NCI-H146 treated with DMSO at 0.1 percent for 48 hours (cell line): ENCODE measurements around the gene RAB36.

Source experiments
- DNase-seq: peaks from one replicate; lab custom pipeline; 2025; ENCODE audit not compliant: unreplicated experiment; lab: John Stamatoyannopoulos, UW

Gene RAB36

DNA sequence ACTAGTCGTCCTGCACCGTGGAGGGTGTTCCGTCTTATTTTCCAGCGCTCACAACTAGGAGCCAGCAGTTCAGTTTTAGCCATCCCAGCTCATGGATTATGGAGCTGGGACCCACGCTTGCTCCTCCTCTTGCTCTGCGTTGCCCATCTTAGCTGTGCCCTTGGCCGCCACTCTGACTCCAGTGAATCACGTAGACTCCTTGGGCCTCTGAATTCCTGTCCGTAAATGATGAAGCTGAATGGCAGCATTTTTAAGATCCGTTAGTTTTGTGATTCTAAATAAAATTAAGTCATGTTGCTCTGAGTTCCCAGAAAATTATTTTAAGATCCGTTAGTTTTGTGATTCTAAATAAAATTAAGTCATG is 58.8 kb downstream of the RAB36 start:
- DNase-seq, result no peak

DNA sequence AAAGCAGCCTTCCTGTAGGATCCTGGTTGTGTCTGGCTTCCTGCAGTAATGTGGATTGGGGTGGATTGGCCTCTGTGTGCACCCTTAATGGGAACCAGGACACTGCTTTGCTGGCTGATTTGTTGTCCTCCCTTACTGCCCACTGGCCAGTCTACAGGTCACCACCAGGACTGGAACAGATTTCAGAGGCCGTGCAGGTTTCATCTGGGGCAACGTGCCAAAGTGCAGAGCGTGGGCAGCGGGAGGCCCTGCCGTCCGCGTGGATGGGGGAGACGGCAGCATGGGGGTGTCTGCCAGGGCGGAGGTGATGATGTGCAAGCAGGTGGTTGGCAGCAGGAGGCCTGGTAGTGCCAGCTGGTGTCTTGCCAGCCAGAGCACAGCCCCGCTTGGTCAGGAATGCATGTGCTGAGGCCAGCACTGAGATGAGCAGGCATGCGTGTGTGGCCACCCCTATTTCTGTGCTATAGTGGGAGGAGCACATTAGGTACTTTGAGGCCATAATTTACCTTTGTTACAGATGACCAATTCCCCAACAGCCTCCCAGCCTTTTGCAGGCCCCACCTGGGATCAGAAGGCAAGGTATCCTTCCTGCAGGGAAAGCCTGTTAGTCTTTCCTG is 59.4 kb downstream of the RAB36 start:
- no peak for DNase-seq

DNA sequence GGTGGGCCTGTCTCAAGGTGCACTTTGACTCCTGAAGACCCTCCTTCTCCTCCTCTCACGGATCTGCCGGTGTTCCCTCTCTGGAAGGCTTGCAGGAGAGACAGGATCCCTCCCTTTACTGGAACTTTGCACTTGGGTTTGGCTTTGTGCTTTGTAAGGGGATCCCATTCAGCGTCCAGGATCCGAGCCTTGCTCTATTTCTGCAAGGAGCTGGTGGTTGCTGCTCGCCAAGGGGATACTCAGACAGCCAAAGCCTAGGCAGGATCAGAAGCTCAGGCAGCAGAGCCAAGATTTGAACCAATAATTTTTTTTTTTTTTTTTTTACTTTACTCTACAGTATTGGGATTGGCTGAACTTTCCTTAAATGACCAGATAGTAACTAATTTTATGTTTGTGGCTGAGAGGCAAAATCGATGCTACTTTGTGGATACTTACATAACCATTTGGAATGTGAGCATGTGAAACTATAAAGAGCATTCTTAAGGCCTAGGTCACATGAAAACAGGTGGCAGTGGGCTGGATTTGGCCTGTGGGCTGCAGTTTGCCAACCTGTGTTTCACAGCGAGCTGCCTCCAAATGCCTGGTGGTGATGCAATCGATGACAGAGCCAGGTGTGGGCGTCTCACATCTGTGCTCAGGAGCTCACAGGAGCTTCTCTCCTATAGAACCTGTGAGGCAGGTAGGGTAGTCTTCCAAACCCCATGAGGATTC is 60.2 kb downstream of the RAB36 start:
- DNase-seq, result no peak

DNA sequence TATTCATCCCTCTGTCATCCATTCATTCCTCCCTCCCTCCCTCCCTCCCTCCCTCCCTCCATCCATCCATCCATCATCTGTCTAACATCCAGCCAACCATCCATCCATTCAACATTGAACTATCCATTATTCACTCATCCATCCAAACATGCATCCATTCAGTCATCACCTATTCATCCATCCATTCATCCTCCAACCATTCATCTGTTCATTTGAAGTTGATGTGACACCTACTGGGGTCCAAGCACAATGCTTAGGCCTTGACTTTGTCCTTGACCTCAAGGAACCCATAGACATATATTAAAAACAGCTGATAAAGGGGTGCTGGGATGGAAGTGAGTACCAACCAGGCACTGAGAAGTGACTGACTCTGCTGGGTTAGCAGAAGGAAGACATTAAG is 61.6 kb downstream of the RAB36 start:
- DNase-seq, result no peak

DNA sequence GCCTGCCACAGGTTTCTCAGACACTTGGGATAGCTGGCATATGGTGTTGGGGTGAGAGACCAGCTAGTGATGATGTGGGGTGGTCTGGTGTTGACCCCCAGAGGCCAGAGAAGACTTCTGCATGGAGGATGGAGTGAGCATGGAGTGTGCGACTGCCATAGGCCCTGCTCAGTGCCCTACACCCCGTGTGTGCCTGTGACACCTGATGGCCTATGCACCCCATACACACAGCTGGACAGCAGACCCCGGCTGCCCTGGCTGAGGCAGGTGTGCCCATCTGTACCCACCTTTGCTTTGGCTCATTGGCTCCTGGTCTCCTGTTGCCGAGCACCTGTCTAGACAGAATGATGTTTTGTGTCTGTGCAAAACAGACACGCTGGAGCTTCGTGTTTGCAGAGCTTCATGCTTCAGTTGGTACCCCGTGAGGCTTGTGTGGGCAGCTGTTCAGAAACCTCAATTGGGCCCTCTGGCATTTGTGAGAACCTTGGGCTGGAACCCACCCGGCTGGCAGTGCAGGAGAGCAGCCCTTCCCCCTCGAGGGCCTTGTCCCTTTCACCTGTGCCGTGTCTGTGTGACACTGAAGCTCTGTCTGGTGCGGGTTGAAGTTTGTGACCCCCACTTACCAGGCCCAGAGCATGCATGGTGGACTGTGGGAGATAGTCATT is 62.6 kb downstream of the RAB36 start:
- peak; percentile 34 for DNase-seq

DNA sequence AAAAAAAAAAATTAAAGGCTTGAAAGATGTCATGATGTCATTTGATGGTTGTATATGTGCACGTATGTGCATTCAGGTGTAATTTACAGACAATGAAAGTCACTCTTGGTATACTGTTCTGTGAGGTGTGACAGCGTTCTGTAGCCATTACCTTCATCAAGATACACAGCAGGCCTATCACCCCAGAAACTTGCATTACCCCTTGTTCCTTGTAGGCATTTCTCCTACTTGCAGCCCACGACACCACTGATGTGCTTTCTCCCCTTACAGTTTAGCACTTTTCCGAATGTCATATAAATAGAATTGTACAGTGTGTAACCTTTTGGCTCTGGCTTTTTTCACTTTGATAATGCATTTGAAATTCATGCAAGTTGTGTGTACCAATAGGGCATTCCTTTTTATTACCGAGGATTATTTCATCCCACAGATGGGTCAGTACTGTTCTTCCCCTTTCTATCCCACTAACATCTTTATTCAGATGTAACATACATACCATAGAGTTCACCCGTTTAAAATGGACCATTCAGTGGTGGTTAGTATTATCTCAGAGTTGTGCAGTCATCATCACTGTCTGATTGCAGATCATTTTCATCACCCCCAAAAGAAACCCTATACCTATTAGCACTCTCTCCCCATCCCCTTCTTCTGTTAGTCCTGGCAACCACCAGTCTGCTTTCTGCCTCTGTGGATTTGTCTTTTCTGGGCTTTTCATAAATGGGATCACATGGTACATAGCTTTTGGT is 65.3 kb downstream of the RAB36 start:
- no peak for DNase-seq

DNA sequence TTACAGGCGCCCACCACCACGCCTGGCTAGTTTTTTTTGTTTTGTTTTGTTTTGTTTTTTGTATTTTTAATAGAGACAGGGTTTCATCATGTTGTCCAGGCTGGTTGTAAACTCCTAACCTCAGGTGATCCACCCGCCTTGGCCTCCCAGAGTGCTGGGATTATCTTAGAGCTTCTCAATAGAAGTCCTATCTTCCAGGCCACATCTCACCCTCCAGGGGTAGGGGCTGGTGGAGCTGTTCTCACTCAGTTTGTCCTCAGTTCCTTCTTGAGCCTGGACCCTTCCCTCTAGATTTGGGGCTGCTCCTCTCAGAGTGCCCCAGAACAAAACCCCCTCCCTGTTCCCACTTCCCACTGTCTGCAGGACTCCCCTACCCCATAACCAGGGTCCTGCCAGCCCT is 66.3 kb downstream of the RAB36 start:
- DNase-seq, result no peak

DNA sequence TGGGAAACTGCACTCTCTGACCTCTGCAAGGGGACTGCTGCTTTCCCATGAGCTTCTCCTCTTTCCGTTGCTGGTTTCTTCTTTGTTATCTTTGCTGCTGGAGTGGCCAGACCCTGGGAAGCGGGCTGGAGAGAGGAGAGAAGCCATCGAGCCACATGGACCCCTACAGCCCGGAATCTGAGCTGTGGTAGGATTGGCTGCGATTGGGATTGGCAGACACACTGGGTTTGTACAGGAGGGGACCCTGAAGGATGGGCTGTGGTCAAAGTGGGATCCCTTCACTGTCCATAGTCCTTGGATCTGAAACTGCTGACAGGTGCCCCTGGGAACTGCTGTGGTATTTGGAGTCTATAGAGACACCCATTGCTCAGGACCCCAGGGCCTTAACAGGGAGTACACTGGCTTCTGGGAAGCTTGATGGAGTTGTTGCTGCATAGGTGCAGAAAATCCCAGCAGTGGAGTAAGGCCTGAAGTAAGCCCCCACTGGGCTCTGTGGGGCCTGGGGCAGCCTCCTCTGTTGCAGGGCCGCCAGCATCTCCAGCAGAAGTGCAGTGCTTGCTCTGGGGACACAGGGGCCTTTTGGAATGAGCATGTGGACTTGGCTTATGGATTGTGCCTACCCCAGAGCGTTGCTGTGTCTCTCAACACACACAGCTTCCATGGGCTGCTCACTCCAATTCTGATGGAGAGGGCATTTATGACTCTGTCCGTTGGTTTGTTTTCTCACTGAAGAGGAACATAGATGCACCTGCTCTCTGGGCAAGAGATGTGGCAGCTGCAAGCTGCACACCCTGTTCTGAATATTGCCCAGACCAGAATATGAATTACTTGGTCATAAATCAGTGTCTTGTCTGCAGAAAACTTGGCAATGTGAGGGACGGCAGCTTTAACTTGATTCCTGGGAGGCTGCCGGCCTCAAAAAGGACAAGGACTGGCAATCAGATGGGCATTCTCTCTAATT is 67.1 kb downstream of the RAB36 start:
- peak; percentile 2 for DNase-seq

DNA sequence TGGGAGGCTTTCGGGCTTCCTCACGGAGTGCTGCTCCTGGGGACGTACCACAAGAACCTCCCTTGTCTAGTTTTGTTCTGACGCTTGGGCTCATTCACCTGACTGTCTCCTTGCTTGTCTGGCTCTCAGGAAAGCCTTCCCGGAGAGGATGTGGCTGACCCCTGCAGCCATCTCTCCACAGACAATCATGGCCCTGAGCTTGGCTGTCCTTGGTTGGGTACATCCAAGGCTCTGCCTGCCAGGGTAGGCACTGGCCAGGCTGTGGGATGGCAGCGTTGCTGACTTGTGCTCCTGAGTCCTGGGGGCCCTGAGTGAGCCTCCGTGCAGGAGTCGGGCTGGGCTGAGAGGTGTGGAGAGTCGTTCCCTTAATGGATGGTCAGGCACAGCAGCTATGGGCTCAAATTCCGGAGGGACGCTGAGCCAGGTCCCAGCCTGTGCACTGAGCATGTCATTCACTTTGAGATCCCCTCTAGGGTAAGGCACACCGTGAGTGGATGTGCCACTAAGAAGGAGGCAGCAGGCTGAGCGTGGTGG is 67.8 kb downstream of the RAB36 start:
- DNase-seq, result no peak

DNA sequence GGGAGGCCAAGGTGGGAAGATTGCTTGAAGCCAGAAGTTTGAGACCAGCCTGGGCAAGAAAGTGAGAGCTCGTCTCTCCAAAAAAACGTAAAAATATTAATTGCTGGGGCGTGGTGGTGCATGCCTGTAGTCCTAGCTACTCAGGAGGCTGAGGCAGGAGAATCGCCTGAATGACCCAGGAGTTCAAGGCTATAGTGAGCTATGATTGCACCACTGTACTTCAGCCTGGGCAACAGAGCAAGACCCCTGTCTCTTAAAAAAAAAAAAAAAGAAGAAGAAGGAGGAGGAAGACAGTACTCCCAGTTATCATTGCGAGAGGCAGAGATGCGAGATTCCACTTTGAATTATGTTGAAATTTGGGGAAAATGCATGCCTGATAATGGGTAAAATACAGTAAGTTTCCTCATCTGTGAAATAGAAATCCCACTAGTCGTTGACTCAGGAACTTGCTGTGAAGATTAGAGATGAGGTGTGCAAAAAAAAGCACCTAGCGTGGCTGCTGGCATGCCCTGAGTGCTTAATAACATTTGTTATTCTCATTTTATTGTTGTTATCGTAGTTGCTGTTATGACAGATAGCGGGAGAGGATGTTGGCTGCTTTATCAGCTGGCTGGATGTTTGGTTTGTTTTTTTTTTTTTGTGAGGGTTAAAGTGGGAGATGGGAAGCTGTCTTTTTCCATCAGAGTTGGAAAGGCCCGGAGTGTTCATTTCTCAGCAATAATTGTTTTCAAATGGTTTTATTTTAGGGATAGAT is 68.5 kb downstream of the RAB36 start:
- no peak for DNase-seq
